HepG2 (cell line): ENCODE data around the gene EVA1A. TPM values are rescaled to one million over a fixed set of nuclear protein-coding genes. Genes with fewer than 3 reads are reported as not detected.
A peak's percentile ranks its signal among the peaks of the same experiment; 100 is the strongest.

ENCODE experiments used
- GZF1 ChIP-seq: sonication (generic); formaldehyde crosslinking; IDR thresholded peaks from 2 replicates; pipeline ENCODE4 v1.5.1; 2020; ENCODE audit warnings: mild to moderate bottlenecking, missing genetic modification reagents
- JUN ChIP-seq: sonication (generic); formaldehyde crosslinking; IDR thresholded peaks from 2 replicates; pipeline ENCODE4 v1.4.0; 2020; ENCODE audit warnings: mild to moderate bottlenecking, missing genetic modification reagents
- KLF9 ChIP-seq: IDR thresholded peaks from 2 replicates; pipeline ENCODE4 v1.6.1; 2016; ENCODE audit warnings: low read depth
- TOPORS ChIP-seq: sonication (generic); formaldehyde crosslinking; IDR thresholded peaks from 2 replicates; pipeline ENCODE4 v1.8.0; 2023; ENCODE audit warnings: mild to moderate bottlenecking, missing genetic modification reagents
- ZNF607 ChIP-seq: sonication (generic); formaldehyde crosslinking; IDR thresholded peaks from 2 replicates; pipeline ENCODE4 v1.5.1; 2020; ENCODE audit warnings: missing genetic modification reagents, mild to moderate bottlenecking, borderline replicate concordance
- ZNF615 ChIP-seq: sonication (generic); formaldehyde crosslinking; IDR thresholded peaks from 2 replicates; pipeline ENCODE4 v1.5.0; 2020; ENCODE audit warnings: mild to moderate bottlenecking, missing genetic modification reagents, borderline replicate concordance
- ZNF775 ChIP-seq: sonication (generic); formaldehyde crosslinking; IDR thresholded peaks from 2 replicates; pipeline ENCODE4 v1.4.0; 2020; ENCODE audit warnings: missing genetic modification reagents, mild to moderate bottlenecking, moderate library complexity, borderline replicate concordance
- polyA plus RNA-seq, 8 experiments: library from polyadenylated mRNA; depleted of rRNA in 3 of 8; stranded (reverse) in 7 of 8; unstranded in 1 of 8; fragments of >200 nt; fragmentation: Illumina TruSeq in 4 of 8; extraction: Trizol in 4 of 8; gene quantifications; 2 replicates each; pipeline versions ENCODE4 v1.2.1 to v1.2.3, GENCODE V29; 2011 to 2016; ENCODE audit warnings: low read depth in 4 of 8, missing spikeins in 1 of 8, mixed read lengths in 1 of 8; ENCODE audit not compliant: insufficient read depth in 1 of 8
- total RNA-seq, 5 experiments: library from RNA; depleted of rRNA; stranded (reverse); fragments of >200 nt; fragmentation: Illumina TruSeq; extraction: Trizol; gene quantifications; 2 replicates each; pipeline ENCODE4 v1.2.3, GENCODE V29; 2016; ENCODE audit warnings: low read depth in 1 of 5
- TF ChIP-seq, protein P1 (sequence below): IDR thresholded peaks from 2 replicates; pipeline ENCODE4 v1.6.1; 2016; ENCODE audit warnings: missing genetic modification reagents, missing compliant biosample characterization
- TF ChIP-seq, protein P2 (sequence below): sonication (generic); formaldehyde crosslinking; IDR thresholded peaks from 2 replicates; pipeline ENCODE4 v1.5.0; 2020; ENCODE audit warnings: missing genetic modification reagents
- TF ChIP-seq, protein P3 (sequence below): sonication (generic); formaldehyde crosslinking; IDR thresholded peaks from 2 replicates; pipeline ENCODE4 v1.5.0; 2020; ENCODE audit warnings: mild to moderate bottlenecking, missing genetic modification reagents, borderline replicate concordance
- TF ChIP-seq, protein P4 (sequence below): sonication (generic); formaldehyde crosslinking; IDR thresholded peaks from 2 replicates; pipeline ENCODE4 v1.4.0; 2020; ENCODE audit warnings: mild to moderate bottlenecking, missing genetic modification reagents
- TF ChIP-seq, protein P5 (sequence below): IDR thresholded peaks from 2 replicates; pipeline ENCODE4 v1.6.1; 2016; ENCODE audit warnings: low read depth, missing genetic modification reagents, missing compliant biosample characterization
- TF ChIP-seq, protein P6 (sequence below): sonication (generic); formaldehyde crosslinking; IDR thresholded peaks from 2 replicates; pipeline ENCODE4 v1.4.0; 2020; ENCODE audit warnings: missing genetic modification reagents, mild to moderate bottlenecking, borderline replicate concordance

The EVA1A gene
- total and polyA plus RNA-seq, 2 of the 13 experiments (the other 11 are each of a cell fraction or from before 2014, with no cell fraction given): 57.5 to 57.8 TPM

DNA sequence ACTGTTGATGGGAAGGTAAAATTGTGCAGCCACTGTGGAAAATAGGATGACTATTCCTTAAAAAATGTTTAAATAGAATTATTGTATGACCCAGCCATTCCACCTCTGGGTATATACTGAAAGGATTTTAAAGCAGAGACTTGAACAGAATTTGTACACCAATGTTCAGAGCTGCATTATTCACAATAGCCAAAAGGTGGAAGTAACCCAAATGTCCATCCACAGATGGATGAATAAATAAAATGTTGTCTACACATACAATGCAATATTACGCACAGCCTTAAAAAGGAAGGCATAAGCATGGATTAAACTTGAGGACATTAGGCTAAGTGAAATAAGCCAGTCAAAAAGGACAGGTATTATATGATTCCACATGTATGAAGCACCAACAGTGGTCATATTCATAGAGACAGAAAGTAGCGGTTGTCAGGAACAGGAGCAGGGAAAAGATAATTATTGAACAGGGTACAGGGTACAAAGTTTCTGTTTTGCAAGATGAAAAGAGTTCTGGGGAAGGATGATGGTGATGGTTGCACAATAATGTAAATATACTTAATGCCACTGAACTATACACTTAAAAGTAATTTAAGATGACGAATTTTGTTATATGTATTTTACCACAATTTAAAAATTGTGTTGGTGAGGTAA lies 39.4 kb downstream of the EVA1A start (continued):
- TF ChIP-seq, protein P1, sequence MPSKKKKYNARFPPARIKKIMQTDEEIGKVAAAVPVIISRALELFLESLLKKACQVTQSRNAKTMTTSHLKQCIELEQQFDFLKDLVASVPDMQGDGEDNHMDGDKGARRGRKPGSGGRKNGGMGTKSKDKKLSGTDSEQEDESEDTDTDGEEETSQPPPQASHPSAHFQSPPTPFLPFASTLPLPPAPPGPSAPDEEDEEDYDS (CRISPR knock-in tag): peak; percentile 74
- TF ChIP-seq, protein P2, sequence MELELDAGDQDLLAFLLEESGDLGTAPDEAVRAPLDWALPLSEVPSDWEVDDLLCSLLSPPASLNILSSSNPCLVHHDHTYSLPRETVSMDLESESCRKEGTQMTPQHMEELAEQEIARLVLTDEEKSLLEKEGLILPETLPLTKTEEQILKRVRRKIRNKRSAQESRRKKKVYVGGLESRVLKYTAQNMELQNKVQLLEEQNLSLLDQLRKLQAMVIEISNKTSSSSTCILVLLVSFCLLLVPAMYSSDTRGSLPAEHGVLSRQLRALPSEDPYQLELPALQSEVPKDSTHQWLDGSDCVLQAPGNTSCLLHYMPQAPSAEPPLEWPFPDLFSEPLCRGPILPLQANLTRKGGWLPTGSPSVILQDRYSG (CRISPR knock-in tag): no peak
- TF ChIP-seq, protein P3, sequence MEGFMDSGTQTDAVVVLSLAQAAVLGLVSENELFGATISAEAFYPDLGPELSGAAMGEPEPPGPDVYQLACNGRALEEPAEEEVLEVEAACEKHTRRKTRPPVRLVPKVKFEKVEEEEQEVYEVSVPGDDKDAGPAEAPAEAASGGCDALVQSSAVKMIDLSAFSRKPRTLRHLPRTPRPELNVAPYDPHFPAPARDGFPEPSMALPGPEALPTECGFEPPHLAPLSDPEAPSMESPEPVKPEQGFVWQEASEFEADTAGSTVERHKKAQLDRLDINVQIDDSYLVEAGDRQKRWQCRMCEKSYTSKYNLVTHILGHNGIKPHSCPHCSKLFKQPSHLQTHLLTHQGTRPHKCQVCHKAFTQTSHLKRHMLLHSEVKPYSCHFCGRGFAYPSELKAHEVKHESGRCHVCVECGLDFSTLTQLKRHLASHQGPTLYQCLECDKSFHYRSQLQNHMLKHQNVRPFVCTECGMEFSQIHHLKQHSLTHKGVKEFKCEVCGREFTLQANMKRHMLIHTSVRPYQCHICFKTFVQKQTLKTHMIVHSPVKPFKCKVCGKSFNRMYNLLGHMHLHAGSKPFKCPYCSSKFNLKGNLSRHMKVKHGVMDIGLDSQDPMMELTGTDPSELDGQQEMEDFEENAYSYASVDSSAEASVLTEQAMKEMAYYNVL (CRISPR knock-in tag): peak; percentile 90
- TF ChIP-seq, protein P4, sequence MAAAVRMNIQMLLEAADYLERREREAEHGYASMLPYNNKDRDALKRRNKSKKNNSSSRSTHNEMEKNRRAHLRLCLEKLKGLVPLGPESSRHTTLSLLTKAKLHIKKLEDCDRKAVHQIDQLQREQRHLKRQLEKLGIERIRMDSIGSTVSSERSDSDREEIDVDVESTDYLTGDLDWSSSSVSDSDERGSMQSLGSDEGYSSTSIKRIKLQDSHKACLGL: no peak
- no peak for TF ChIP-seq ZNF615 (CRISPR knock-in tag)
- no peak for TF ChIP-seq ZNF607
- TF ChIP-seq, protein P5, sequence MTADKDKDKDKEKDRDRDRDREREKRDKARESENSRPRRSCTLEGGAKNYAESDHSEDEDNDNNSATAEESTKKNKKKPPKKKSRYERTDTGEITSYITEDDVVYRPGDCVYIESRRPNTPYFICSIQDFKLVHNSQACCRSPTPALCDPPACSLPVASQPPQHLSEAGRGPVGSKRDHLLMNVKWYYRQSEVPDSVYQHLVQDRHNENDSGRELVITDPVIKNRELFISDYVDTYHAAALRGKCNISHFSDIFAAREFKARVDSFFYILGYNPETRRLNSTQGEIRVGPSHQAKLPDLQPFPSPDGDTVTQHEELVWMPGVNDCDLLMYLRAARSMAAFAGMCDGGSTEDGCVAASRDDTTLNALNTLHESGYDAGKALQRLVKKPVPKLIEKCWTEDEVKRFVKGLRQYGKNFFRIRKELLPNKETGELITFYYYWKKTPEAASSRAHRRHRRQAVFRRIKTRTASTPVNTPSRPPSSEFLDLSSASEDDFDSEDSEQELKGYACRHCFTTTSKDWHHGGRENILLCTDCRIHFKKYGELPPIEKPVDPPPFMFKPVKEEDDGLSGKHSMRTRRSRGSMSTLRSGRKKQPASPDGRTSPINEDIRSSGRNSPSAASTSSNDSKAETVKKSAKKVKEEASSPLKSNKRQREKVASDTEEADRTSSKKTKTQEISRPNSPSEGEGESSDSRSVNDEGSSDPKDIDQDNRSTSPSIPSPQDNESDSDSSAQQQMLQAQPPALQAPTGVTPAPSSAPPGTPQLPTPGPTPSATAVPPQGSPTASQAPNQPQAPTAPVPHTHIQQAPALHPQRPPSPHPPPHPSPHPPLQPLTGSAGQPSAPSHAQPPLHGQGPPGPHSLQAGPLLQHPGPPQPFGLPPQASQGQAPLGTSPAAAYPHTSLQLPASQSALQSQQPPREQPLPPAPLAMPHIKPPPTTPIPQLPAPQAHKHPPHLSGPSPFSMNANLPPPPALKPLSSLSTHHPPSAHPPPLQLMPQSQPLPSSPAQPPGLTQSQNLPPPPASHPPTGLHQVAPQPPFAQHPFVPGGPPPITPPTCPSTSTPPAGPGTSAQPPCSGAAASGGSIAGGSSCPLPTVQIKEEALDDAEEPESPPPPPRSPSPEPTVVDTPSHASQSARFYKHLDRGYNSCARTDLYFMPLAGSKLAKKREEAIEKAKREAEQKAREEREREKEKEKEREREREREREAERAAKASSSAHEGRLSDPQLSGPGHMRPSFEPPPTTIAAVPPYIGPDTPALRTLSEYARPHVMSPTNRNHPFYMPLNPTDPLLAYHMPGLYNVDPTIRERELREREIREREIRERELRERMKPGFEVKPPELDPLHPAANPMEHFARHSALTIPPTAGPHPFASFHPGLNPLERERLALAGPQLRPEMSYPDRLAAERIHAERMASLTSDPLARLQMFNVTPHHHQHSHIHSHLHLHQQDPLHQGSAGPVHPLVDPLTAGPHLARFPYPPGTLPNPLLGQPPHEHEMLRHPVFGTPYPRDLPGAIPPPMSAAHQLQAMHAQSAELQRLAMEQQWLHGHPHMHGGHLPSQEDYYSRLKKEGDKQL (CRISPR knock-in tag): peak; percentile 84
- 0 out of 2 replicates have a peak, but pooled peaks have one; percentile 55 for TF ChIP-seq JUN (CRISPR knock-in tag)
- TF ChIP-seq GZF1 (CRISPR knock-in tag): no peak; the same call in 1 of the 2 replicates
- TF ChIP-seq TOPORS (CRISPR knock-in tag): no peak
- TF ChIP-seq, protein P6, sequence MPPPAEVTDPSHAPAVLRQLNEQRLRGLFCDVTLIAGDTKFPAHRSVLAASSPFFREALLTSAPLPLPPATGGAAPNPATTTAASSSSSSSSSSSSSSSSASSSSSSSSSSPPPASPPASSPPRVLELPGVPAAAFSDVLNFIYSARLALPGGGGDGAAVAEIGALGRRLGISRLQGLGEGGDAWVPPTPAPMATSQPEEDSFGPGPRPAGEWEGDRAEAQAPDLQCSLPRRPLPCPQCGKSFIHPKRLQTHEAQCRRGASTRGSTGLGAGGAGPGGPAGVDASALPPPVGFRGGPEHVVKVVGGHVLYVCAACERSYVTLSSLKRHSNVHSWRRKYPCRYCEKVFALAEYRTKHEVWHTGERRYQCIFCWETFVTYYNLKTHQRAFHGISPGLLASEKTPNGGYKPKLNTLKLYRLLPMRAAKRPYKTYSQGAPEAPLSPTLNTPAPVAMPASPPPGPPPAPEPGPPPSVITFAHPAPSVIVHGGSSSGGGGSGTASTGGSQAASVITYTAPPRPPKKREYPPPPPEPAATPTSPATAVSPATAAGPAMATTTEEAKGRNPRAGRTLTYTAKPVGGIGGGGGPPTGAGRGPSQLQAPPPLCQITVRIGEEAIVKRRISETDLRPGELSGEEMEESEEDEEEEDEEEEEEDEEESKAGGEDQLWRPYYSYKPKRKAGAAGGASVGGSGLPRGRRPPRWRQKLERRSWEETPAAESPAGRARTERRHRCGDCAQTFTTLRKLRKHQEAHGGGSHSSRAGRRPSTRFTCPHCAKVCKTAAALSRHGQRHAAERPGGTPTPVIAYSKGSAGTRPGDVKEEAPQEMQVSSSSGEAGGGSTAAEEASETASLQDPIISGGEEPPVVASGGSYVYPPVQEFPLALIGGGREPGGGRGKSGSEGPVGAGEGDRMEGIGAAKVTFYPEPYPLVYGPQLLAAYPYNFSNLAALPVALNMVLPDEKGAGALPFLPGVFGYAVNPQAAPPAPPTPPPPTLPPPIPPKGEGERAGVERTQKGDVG (CRISPR knock-in tag): no peak
- TF ChIP-seq ZNF775 (CRISPR knock-in tag): 0 out of 2 replicates have a peak, but pooled peaks have one; percentile 64
- TF ChIP-seq KLF9 (CRISPR knock-in tag): 0 out of 2 replicates have a peak, but pooled peaks have one; percentile 13
